ENCODE measurements around the gene DET1. TPM values are rescaled to one million over a fixed set of nuclear protein-coding genes. Genes with fewer than 3 reads are reported as not detected.
A peak's percentile ranks its signal among the peaks of the same experiment; 100 is the strongest.

The DET1 gene
- polyA plus RNA-seq (2012; ENCODE audit: missing spikeins): 1.1 TPM

GRCh38 chr15:88546248-88547129, at the start of gene DET1:
Gene DET1, minus strand, starts transcription at chr15:88546681. Its CDS starts 14,976 bp downstream, at chr15:88531705.
- DNase-seq (ENCODE audit: insufficient read length): peak; percentile 76
- peak; percentile 93 for FAIRE-seq
- peak; percentile 52; the same call in 1 of the 2 replicates for TF ChIP-seq TAF1 (IDR thresholded peaks at IDR 0.05; ENCODE audit: borderline replicate concordance, low read depth, low read length)
- peak; percentile 22; the same call in 1 of the 2 replicates for TF ChIP-seq POLR2AphosphoS5 (IDR thresholded peaks at IDR 0.05; ENCODE audit: low read depth, low read length)
- TF ChIP-seq POLR2A (IDR thresholded peaks at IDR 0.05; ENCODE audit: low read depth, low read length): peak; percentile 31; the same call in 1 of the 2 replicates

GRCh38 chr15:88591384-88591783, 44.9 kb upstream of the DET1 start:
- FAIRE-seq (no peak), DNase-seq (ENCODE audit: insufficient read length) (no peak)
- TF ChIP-seq POLR2A (IDR thresholded peaks at IDR 0.05; ENCODE audit: low read depth, low read length) (no peak), TAF1 (IDR thresholded peaks at IDR 0.05; ENCODE audit: borderline replicate concordance, low read depth, low read length) (no peak), POLR2AphosphoS5 (IDR thresholded peaks at IDR 0.05; ENCODE audit: low read depth, low read length) (no peak)

GRCh38 chr15:88590759-88591158, 44.3 kb upstream of the DET1 start:
- DNase-seq (ENCODE audit: insufficient read length): no peak
- FAIRE-seq: no peak
- no peak for TF ChIP-seq POLR2AphosphoS5 (IDR thresholded peaks at IDR 0.05; ENCODE audit: low read depth, low read length)
- no peak for TF ChIP-seq POLR2A (IDR thresholded peaks at IDR 0.05; ENCODE audit: low read depth, low read length)
- TF ChIP-seq TAF1 (IDR thresholded peaks at IDR 0.05; ENCODE audit: borderline replicate concordance, low read depth, low read length): no peak

GRCh38 chr15:88586401-88587162, 40.1 kb upstream of the DET1 start:
- no peak for TF ChIP-seq POLR2A (IDR thresholded peaks at IDR 0.05; ENCODE audit: low read depth, low read length)
- no peak for TF ChIP-seq TAF1 (IDR thresholded peaks at IDR 0.05; ENCODE audit: borderline replicate concordance, low read depth, low read length)
- TF ChIP-seq POLR2AphosphoS5 (IDR thresholded peaks at IDR 0.05; ENCODE audit: low read depth, low read length): no peak
- DNase-seq (ENCODE audit: insufficient read length): no peak
- no peak for FAIRE-seq

GRCh38 chr15:88580532-88580931, 34.1 kb upstream of the DET1 start:
- no peak for DNase-seq (ENCODE audit: insufficient read length)
- no peak for TF ChIP-seq TAF1 (IDR thresholded peaks at IDR 0.05; ENCODE audit: borderline replicate concordance, low read depth, low read length)
- TF ChIP-seq POLR2AphosphoS5 (IDR thresholded peaks at IDR 0.05; ENCODE audit: low read depth, low read length): no peak
- no peak for TF ChIP-seq POLR2A (IDR thresholded peaks at IDR 0.05; ENCODE audit: low read depth, low read length)
- no peak for FAIRE-seq

- TF ChIP-seq TAF1 (IDR thresholded peaks at IDR 0.05; ENCODE audit: borderline replicate concordance, low read depth, low read length): no peak
- TF ChIP-seq POLR2A (IDR thresholded peaks at IDR 0.05; ENCODE audit: low read depth, low read length): no peak
- no peak for TF ChIP-seq POLR2AphosphoS5 (IDR thresholded peaks at IDR 0.05; ENCODE audit: low read depth, low read length)
- DNase-seq (ENCODE audit: insufficient read length) (no peak), FAIRE-seq (no peak)
Measured at GRCh38 chr15:88579322-88579721, 32.8 kb upstream of the DET1 start.

GRCh38 chr15:88574655-88575054, 28.2 kb upstream of the DET1 start:
- no peak for TF ChIP-seq TAF1 (IDR thresholded peaks at IDR 0.05; ENCODE audit: borderline replicate concordance, low read depth, low read length)
- no peak for TF ChIP-seq POLR2A (IDR thresholded peaks at IDR 0.05; ENCODE audit: low read depth, low read length)
- no peak for TF ChIP-seq POLR2AphosphoS5 (IDR thresholded peaks at IDR 0.05; ENCODE audit: low read depth, low read length)
- FAIRE-seq: no peak
- no peak for DNase-seq (ENCODE audit: insufficient read length)

- FAIRE-seq: no peak
- TF ChIP-seq TAF1 (IDR thresholded peaks at IDR 0.05; ENCODE audit: borderline replicate concordance, low read depth, low read length): no peak
- TF ChIP-seq POLR2AphosphoS5 (IDR thresholded peaks at IDR 0.05; ENCODE audit: low read depth, low read length): no peak
- TF ChIP-seq POLR2A (IDR thresholded peaks at IDR 0.05; ENCODE audit: low read depth, low read length): no peak
- DNase-seq (ENCODE audit: insufficient read length): no peak
Measured at GRCh38 chr15:88574077-88574476, 27.6 kb upstream of the DET1 start.

GRCh38 chr15:88571852-88572259, 25.4 kb upstream of the DET1 start:
- no peak for DNase-seq (ENCODE audit: insufficient read length)
- no peak for FAIRE-seq
- TF ChIP-seq POLR2AphosphoS5 (IDR thresholded peaks at IDR 0.05; ENCODE audit: low read depth, low read length): no peak
- no peak for TF ChIP-seq TAF1 (IDR thresholded peaks at IDR 0.05; ENCODE audit: borderline replicate concordance, low read depth, low read length)
- TF ChIP-seq POLR2A (IDR thresholded peaks at IDR 0.05; ENCODE audit: low read depth, low read length): no peak

- no peak for DNase-seq (ENCODE audit: insufficient read length)
- no peak for TF ChIP-seq POLR2AphosphoS5 (IDR thresholded peaks at IDR 0.05; ENCODE audit: low read depth, low read length)
- no peak for FAIRE-seq
Measured at GRCh38 chr15:88571153-88571851, 24.8 kb upstream of the DET1 start.

- no peak for TF ChIP-seq TAF1 (IDR thresholded peaks at IDR 0.05; ENCODE audit: borderline replicate concordance, low read depth, low read length)
- TF ChIP-seq POLR2A (IDR thresholded peaks at IDR 0.05; ENCODE audit: low read depth, low read length): no peak
- TF ChIP-seq POLR2AphosphoS5 (IDR thresholded peaks at IDR 0.05; ENCODE audit: low read depth, low read length): no peak
- DNase-seq (ENCODE audit: insufficient read length) (no peak), FAIRE-seq (no peak)
Measured at GRCh38 chr15:88568589-88568988, 22.1 kb upstream of the DET1 start.

All from GM12892 (cell line).